ENCODE data around the gene BAIAP2.

GRCh38 chr17:81150377-81151077, 115.6 kb downstream of the BAIAP2 start:
- no peak for TF ChIP-seq TCF4 (CRISPR knock-in tag; IDR thresholded peaks at IDR 0.05; ENCODE audit: borderline replicate concordance)
- TF ChIP-seq, protein P1, sequence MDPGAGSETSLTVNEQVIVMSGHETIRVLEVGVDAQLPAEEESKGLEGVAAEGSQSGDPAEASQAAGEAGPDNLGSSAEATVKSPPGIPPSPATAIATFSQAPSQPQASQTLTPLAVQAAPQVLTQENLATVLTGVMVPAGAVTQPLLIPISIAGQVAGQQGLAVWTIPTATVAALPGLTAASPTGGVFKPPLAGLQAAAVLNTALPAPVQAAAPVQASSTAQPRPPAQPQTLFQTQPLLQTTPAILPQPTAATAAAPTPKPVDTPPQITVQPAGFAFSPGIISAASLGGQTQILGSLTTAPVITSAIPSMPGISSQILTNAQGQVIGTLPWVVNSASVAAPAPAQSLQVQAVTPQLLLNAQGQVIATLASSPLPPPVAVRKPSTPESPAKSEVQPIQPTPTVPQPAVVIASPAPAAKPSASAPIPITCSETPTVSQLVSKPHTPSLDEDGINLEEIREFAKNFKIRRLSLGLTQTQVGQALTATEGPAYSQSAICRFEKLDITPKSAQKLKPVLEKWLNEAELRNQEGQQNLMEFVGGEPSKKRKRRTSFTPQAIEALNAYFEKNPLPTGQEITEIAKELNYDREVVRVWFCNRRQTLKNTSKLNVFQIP (CRISPR knock-in tag; IDR thresholded peaks at IDR 0.05; ENCODE audit: borderline replicate concordance, low read depth), result no peak
- TF ChIP-seq CREB5 (CRISPR knock-in tag; IDR thresholded peaks at IDR 0.05; ENCODE audit: low read depth), result no peak
- TF ChIP-seq ZNF8 (CRISPR knock-in tag; IDR thresholded peaks at IDR 0.05), result no peak
